ENCODE measurements around the gene PTPRM.
"Not testable (repeated sequence)": the region's sequence is repeated elsewhere in the genome, so short reads cannot be mapped to it uniquely, and the experiment has no call there.

Gene PTPRM

DNA sequence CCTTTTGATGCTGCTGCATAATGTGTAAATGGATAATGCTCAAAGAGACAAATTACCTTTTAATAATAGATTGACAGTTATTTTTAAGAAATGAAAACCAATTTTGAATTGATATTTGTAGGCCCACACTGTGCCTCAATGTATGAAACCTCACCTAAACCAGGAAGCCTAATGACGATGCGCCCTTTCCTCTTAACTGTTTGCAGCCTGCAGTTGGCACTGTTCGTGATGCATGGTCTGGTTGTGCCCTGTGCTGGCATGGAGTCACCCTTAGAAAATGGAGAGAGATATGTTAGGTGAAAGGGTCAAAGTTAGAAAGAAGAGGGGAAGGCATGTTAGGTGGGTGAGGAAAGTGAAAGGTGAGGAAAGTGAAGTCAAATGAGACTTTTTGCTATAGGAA is 390.2 kb downstream of the PTPRM start:
- no peak for DNase-seq

DNA sequence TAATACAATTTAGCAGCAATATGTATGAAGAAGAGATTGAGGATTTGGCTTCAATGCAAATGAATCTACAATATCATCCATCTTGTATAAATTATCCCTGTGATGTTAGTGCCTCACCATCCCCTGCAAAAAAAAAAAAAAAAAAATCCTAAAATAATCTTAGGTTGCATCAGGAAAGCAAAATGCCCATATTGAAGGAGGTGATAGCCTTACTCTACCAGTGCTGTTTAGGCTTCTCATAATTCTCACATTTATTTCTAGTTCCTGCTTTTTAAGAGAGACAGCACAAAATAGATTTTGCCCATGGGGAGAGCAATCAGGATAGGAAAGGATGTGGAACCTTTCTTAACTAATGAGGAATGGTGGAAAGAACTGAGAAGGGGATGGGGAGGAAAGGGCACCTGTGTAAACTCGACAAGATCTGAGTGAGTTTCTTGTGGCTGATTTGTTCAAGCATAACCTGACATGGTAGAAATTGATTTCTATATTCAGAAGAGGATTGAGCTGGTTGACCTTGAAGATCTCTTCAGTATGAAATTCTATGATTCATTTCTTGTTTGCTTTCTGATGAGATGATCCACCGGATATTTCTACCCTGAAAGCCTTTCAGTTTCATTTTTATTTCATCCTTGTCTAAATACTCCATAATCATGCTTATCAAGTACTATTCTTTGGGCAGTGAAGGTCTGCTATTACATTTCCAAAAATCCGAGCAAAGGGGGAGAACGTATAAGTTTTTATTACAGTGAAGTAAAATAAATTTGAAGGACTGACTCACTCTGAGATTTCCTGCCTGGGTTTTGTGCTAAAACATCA is 391.2 kb downstream of the PTPRM start:
- no peak for DNase-seq

- DNase-seq: no peak
Observed at GRCh38 chr18:7958897-7959146, 391.7 kb downstream of the PTPRM start.

DNA sequence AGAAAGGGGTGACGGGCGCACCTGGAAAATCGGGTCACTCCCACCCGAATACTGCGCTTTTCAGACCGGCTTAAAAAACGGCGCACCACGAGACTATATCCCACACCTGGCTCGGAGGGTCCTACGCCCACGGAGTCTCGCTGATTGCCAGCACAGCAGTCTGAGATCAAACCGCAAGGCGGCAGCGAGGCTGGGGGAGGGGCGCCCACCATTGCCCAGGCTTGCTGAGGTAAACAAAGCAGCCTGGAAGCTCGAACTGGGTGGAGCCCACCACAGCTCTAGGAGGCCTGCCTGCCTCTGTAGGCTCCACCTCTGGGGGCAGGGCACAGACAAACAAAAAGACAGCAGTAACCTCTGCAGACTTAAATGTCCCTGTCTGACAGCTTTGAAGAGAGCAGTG is 399.6 kb downstream of the PTPRM start:
- not testable (repeated sequence) for DNase-seq

DNA sequence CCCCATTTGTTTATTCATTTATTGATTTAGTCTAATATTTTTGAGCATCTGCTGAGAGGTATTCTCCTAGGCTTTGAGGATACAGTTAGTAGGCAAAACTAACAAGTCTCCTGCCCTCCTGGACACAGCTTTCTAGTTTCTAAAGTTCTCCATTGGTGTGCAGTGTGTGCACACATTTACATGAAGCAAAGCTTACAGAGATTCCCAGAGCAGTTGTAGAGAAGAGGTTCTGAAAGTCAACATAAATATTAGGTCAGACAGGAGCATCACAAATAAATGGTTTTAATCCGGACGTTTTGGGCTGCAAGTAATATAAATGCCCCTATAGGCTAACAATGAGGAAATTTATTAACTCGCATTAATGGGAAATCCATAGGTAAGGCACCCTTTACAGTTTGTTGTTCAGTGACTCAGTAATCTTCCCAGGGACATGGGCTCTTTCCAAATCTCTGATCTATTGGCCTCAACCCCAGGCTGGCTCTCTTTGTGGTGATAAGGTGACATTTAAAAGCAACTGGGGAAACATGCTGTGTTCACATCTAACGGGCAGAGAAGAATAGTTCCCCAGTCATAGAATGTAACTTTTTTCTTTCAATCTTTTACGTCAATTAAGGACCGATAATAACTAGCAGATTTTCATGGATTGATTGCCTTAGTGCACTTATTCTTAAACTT is 407.2 kb downstream of the PTPRM start:
- no peak for DNase-seq

- DNase-seq: no peak
Observed at GRCh38 chr18:7977897-7978296, 410.8 kb downstream of the PTPRM start.

DNA sequence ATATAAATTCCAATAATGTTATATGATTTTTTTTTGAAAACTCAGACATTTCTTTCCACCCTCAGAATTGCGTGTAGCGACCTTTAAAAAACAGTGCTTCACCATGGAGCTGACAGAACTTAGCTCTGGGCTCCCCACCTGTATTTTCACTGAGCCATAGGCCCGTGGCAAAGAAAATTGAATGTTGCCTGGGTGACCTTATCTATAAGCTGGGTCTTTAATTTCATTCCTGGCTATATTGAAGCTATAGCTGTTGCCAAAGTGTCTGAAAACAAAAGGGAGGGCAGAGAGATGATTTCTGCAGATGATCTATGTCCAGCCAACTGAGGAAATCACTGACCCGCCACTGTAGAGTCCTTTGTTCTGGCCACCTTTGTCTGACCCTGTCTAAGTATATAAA is 411.7 kb downstream of the PTPRM start:
- no peak for DNase-seq

DNA sequence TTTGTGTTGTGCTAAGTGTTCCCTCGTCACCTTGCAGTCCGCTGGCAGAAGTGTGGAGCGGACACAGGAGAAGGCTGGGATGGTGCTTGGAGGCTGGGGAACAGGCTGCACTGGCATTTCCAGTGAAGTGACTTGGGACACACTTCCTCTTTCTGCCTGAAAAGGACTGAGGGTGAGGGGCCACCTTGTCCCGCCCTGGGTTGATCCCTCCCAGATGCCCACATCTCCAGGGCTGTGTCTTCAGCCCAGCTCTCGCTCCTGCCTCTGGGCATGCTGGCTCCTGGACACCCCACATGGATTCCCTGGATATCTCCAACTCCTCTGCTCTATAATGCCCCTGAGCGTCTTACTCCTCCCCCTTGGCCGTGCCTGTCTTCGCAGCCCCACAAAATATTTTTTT is 412.6 kb downstream of the PTPRM start:
- DNase-seq: no peak

DNA sequence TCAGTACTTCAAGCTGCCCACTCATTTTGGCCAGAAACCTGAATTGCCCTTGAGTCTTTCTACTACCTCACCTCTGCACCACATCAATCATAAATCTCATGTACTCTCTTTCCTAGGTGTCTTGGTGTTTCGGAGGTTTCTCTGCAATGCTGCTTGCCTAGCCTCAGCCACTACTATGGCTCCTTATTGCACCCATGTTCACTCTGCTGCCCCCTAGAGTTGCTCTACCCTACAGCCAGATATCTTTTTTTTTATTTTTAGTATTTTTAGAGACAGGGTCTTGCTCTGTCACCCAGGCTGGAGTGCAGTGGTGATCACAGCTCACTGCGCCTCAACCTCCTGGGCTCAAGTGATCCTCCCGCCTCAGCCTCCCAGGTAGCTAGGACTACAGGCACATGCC is 413.0 kb downstream of the PTPRM start:
- no peak for DNase-seq

DNA sequence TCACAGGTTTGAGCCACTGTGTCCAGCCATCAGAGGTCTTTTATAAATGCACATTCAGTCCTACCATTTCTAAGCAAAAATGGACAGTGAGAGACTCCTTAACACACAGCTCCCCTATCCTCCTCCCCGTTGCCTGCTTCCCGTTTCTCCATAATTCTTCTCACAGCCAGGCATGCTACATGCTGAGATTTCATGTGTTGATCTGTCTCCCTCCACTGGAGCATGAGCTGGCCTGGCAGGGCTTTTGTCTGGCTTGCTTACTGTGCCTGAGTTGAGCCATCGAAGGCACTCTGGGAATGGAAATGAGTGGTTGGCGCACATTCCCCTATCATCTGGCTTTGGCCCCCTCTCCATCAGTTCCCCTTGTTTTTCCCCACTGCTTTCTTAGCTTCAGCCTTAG is 413.5 kb downstream of the PTPRM start:
- DNase-seq: no peak

DNA sequence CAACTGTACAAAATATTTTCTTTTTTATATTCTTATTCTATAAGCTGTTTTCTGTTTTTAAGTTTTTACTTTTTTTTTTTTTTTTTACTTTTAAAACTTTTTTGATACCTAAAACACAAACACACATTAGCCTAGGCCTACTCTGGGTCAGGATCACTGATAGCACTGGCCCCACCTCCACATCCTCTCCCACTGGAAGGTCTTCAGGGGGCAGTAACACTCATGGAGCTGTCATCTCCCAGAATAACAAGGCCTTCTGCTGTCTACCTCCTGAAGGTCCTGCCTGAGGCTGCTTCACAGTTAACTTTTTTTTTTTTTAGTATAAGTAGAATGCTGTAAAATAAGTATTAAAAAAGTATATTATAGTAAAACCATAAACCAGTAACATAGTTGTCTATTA is 415.1 kb downstream of the PTPRM start:
- peak; percentile 28 for DNase-seq

DNA sequence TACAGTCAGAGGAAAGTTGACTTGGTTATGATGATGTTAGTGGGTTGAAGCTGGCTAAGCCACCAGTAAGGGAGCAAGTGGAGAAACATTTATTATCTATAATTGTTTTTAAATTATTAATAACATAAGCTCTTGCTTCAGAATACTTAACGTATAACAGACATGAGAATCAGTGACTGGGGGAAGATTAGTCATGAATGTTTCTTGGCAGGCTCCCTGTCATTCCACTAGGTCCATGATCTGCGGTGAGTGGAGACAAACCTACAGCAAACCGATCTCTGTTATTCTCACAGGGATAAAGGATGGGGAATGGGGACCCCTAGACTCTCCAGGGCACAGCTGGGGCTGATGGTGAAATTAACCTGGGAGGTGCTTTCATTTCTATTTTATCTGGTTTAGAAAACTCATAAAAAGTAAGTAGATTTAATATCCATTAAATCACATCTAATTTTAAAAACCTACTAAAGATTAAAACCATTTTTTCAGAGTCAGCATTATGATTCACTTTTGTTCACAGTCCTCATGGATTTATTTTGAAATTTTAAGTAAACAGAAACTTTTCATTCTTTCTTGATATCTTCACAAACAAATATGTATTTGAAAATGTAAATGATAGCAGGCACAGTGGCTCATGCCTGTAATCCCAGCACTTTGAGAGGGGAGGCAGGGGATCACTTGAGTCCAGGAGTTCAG is 420.3 kb downstream of the PTPRM start:
- peak; percentile 21 for DNase-seq

- DNase-seq: no peak
Observed at GRCh38 chr18:7990670-7991069, 423.6 kb downstream of the PTPRM start.

GRCh38 chr18:8001711-8002301 is 434.7 kb downstream of the PTPRM start:
- DNase-seq: no peak

DNA sequence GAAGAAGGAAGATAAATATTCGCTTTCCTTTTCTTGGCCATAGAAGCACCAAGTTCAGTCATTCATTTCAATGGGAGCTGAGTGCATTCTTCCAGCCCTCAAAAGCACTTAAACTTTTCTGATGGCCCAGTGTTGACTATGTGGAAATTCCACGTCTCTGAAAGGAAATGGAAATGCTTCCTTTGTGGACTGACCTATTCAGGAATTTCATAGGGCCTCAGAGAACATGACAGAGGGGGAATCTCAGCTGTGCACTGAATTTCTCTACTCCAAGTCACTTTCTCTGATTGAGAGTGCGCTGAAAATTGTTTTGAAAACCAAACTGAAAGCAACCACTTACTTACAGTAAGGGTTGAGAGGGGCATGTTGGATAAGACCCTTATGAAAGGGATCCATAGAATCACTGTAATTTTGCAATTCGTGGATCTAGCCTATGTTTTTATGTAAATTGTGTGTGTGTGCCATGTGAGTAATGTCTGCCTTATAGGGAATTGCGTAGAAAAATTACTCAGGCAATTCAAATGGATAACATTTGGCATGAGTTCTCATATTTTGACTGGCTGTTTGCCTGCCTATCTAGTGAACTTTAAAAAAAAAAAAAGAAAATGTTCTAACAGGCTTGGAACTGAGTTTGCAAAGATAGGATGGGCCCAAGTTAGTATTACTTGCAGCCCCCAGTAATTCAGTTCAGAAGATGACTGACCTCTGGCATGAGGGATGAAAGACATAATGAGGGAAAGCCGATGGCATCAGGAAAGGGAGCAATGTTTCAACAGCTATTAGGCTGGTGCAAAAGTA is 437.0 kb downstream of the PTPRM start:
- DNase-seq: no peak

- DNase-seq: no peak
Observed at GRCh38 chr18:8004792-8005191, 437.7 kb downstream of the PTPRM start.

DNA sequence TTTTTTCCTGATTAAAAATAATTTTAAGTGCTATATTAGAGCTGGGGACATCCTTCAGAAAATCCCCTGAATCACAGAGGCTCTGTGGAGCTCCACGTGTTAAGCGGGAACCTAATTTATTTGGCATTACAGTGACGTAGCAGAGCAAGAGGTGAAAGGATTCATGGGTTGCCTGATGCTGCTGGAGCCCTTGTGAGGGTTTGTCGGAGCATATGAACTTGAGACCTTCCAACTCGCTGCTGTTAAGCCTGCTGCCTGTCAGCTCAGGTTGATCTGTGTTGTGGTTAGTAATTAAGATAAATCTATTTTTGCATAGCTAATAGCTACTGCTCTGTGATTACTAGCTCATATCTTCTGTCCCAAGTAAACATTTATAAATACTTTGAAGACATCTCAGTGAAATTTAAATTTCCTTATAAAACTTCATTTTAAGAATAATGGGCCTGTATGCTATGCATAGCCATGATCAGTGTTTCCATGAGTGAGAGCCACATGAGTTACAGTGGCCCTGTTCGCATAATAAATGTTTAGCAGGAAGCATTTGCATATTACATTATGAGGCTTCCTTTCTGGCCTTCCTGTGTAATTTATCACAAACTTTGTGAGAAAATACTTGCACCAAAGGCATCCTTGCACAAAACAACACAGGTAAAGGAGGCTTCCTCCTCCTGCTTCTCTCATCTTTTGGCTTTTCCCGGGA is 438.9 kb downstream of the PTPRM start:
- DNase-seq: no peak

DNA sequence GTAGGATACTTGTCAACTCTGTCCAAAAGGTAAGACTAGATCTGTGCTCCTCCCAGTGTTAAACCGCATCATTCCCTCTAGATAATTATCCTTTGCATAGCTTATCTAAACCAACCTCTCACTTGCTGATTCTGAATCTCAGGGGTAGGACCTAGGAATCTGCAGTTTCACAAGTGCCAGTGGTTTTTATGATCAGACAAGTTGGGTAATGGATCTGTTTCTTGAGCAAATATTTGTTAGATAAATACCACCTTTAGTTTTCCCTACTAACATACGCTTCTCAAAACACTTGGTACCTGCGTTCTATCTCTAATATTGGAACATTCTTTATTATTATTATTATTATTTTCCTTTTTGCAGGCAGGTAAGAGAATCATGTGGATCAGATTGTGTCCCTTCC is 439.9 kb downstream of the PTPRM start:
- DNase-seq: no peak

DNA sequence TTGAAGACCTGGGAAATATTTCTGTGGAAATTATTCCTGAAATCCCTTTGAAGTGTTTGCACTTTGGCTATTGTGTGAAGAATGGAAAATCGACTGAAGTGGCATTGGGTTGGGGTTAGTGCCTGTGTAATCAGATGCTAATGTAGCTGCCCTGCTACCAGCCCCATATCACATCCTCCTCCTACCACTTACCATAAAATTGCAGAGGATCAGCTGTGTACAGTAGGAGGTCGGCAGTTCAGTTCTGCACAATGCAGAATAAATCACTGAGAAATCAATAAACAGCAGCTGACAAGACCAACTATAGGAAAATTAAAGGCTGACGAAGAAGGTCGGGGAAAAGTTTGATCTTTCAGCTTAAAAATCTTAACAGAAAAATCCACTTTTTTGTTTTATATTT is 440.9 kb downstream of the PTPRM start:
- DNase-seq: no peak

DNA sequence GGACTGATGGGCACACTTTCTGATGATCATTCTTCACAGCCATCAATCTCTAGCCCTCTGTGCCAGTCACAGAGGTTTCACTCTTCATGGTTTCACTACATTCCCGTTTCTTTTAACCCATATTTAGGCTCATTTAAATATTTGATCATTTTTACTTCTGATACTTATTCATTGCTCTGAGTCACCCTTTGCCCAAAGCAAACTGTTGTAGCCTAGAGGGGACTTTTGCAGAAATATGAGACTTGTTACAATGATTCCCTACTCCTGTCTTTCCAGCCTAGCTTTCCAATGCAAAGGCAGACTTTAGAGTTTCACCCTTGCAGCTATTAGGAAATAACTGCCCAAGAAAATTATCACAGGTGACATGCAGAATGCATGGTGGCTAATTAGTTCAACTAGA is 444.2 kb downstream of the PTPRM start:
- DNase-seq: no peak

- DNase-seq: no peak
Observed at GRCh38 chr18:8011906-8012305, 444.8 kb downstream of the PTPRM start.

DNA sequence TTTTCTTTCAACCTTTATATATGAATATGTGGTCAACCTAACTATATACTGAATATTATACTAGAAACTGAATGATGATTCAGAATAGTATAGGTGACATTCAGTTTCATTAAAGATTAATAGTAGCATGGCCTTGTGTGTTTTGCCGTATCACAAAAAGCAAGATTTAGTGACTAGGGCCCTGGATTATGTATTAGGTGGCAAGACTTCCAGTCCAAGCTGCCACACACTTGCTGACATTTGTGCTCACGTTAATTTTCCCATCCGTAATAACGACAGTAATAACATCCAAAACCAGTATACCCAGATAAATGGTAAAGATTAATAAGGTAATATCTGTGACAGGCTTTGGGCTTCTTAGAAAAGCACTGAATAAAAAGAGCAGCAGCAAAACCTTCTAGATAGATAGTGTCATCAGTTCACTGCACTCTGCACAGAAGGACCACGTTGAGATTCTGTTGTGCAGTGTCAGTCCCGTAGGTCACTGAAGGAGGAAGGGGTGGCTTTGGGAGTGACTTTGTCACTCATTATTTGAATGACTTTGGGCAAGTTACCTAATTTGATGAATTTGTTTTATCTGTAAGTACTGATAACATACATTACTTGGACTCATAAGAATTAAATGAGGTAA is 451.7 kb downstream of the PTPRM start:
- DNase-seq: no peak

All from NCI-H226 (cell line).